Endothelial cell (in vitro differentiated cells): ENCODE measurements around the gene ZNF783. TPM values are rescaled to one million over a fixed set of nuclear protein-coding genes. Genes with fewer than 3 reads are reported as not detected.
"Not testable (repeated sequence)": the region's sequence is repeated elsewhere in the genome, so short reads cannot be mapped to it uniquely, and the experiment has no call there.

ENCODE experiments used
- DNase-seq: peaks from one replicate; pipeline ENCODE4 v3.0.0; 2021; ENCODE audit warnings: low spot score
- H3K27ac Mint-ChIP-seq: one replicate; pipeline ENCODE4 v1.8.0; 2021; ENCODE audit warnings: mixed read lengths, inconsistent platforms; ENCODE audit not compliant: unreplicated experiment
- H3K27me3 Mint-ChIP-seq: one replicate; pipeline ENCODE4 v1.8.0; 2021; ENCODE audit warnings: mild to moderate bottlenecking, moderate library complexity, mixed read lengths, inconsistent platforms; ENCODE audit not compliant: unreplicated experiment
- H3K36me3 Mint-ChIP-seq: one replicate; pipeline ENCODE4 v1.8.0; 2021; ENCODE audit warnings: mild to moderate bottlenecking, low read depth, mixed read lengths, inconsistent platforms; ENCODE audit not compliant: unreplicated experiment
- H3K4me1 Mint-ChIP-seq: one replicate; pipeline ENCODE4 v1.8.0; 2021; ENCODE audit warnings: mild to moderate bottlenecking, mixed read lengths, inconsistent platforms; ENCODE audit not compliant: unreplicated experiment
- H3K4me3 Mint-ChIP-seq: one replicate; pipeline ENCODE4 v1.8.0; 2021; ENCODE audit warnings: mild to moderate bottlenecking, mixed read lengths, inconsistent platforms; ENCODE audit not compliant: unreplicated experiment
- H3K9me3 Mint-ChIP-seq: one replicate; pipeline ENCODE4 v1.8.0; 2021; ENCODE audit warnings: mixed read lengths, inconsistent platforms; ENCODE audit not compliant: unreplicated experiment
- CTCF ChIP-seq: fragments of 200-600 bp; sonication (generic); IDR thresholded peaks from one replicate; pipeline ENCODE4 v1.5.0; 2021; ENCODE audit warnings: antibody characterized with exemption; ENCODE audit not compliant: unreplicated experiment
- total RNA-seq: library from RNA; stranded (reverse); fragmentation: NEBNext Ultra II Directional; extraction: Animal tissue kit (Norgen Biotek cat#: 25700); gene quantifications from one replicate; pipeline ENCODE4 v1.2.1, GENCODE V29; 2021; ENCODE audit not compliant: unreplicated experiment

ZNF783 gene
- total RNA-seq, 1 donor from 2014 or later: 15.3 TPM

GRCh38 chr7:149245744-149246143 is 16.3 kb upstream of the ZNF783 start:
- Mint-ChIP-seq H3K4me1 (peaks cover 4% of the 10 kb centered on the region), H3K36me3 (peaks cover 8% of the 10 kb centered on the region), H3K4me3 (no peak overlapping the region), H3K9me3 (no peaks in the 10 kb centered on the region), H3K27ac (no peak overlapping the region), H3K27me3 (no peaks in the 10 kb centered on the region)
- DNase-seq: no peak
- no peak for TF ChIP-seq CTCF

GRCh38 chr7:149248777-149249176 is 13.2 kb upstream of the ZNF783 start:
- Mint-ChIP-seq H3K4me3 (no peak overlapping the region), H3K27ac (no peak overlapping the region), H3K27me3 (no peaks in the 10 kb centered on the region), H3K9me3 (no peaks in the 10 kb centered on the region), H3K36me3 (peaks cover 9% of the 10 kb centered on the region), H3K4me1 (peaks cover 4% of the 10 kb centered on the region)
- no peak for DNase-seq
- TF ChIP-seq CTCF: no peak

GRCh38 chr7:149250151-149250550 is 11.8 kb upstream of the ZNF783 start:
- DNase-seq, H3K4me3 Mint-ChIP-seq, H3K4me1 Mint-ChIP-seq, H3K27ac Mint-ChIP-seq, H3K9me3 Mint-ChIP-seq, H3K27me3 Mint-ChIP-seq: not testable (repeated sequence)
- H3K36me3 Mint-ChIP-seq: peaks cover 13% of the 10 kb centered on the region

GRCh38 chr7:149251518-149251917 is 10.5 kb upstream of the ZNF783 start:
- H3K4me3 Mint-ChIP-seq, H3K27ac Mint-ChIP-seq, H3K4me1 Mint-ChIP-seq, H3K9me3 Mint-ChIP-seq, H3K27me3 Mint-ChIP-seq, DNase-seq: not testable (repeated sequence)
- H3K36me3 Mint-ChIP-seq: peaks cover 19% of the 10 kb centered on the region

- peaks cover 19% of the 10 kb centered on the region for H3K36me3 Mint-ChIP-seq
- no peaks in the 10 kb centered on the region for H3K9me3 Mint-ChIP-seq
- no peak overlapping the region for H3K4me3 Mint-ChIP-seq
- no peaks in the 10 kb centered on the region for H3K4me1 Mint-ChIP-seq
- peaks cover 3% of the 10 kb centered on the region for H3K27me3 Mint-ChIP-seq
- H3K27ac Mint-ChIP-seq: no peak overlapping the region
- no peak for DNase-seq
- no peak for TF ChIP-seq CTCF
Measured at GRCh38 chr7:149252378-149252777, 9.6 kb upstream of the ZNF783 start.

GRCh38 chr7:149253665-149254064 is 8.3 kb upstream of the ZNF783 start:
- no peak for DNase-seq
- TF ChIP-seq CTCF: no peak
- Mint-ChIP-seq H3K4me1 (peaks cover 6% of the 10 kb centered on the region), H3K9me3 (no peaks in the 10 kb centered on the region), H3K27me3 (peaks cover 3% of the 10 kb centered on the region), H3K4me3 (no peak overlapping the region), H3K27ac (no peak overlapping the region), H3K36me3 (peaks cover 19% of the 10 kb centered on the region)
